ENCODE measurements around the gene P3H1.
"Not testable (repeated sequence)": the region's sequence is repeated elsewhere in the genome, so short reads cannot be mapped to it uniquely, and the experiment has no call there.

Gene P3H1

DNA sequence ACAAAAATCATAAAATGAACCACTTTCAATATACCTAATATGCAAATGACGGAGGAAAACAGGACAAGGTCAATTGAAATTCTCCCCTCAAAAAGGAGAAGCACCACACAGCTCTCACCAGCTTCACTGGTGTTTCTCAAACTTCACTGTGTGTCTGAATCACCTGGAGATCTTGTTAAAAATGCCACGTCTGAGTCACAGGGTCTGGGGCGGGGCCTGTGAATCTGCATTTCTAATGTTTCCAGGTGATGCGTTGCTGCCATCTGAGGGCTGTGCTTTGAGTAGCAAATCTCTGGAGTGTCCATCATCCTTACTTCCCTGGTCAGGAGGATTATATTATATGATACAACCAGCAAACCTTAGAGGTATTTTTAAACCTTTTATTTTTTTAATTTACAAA, 35.8 kb downstream of the P3H1 start:
- TF ChIP-seq CTCF (IDR thresholded peaks at IDR 0.05; ENCODE audit: low read depth, low read length, missing control alignments) = peak; percentile 20
- H3K4me3 ChIP-seq (ENCODE audit: low read depth, low read length) = no peak overlapping the region
- DNase-seq (ENCODE audit: low read depth) = no peak

DNA sequence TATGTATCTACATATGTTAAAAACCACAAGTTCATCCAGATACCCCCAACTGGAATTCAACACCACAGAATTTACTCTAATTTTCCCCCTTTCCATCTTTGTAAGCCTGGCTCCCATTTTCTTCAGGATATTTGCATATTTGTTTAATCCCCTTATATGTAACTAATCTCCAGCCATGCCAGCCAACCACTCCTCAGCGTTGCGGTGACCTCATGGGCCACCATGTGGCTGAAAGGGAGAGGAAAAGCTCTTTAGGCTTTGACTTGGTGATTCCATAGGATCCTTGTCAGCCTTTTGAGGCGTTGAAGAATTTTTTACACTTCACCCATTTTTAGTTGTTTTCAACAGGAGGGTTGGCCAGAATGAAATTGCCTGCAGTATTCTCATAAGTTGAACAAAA, 36.8 kb downstream of the P3H1 start:
- DNase-seq (ENCODE audit: low read depth) = no peak
- no peak overlapping the region for H3K4me3 ChIP-seq (ENCODE audit: low read depth, low read length)
- TF ChIP-seq CTCF (IDR thresholded peaks at IDR 0.05; ENCODE audit: low read depth, low read length, missing control alignments) = no peak

GRCh38 chr1:42725820-42726219, 41.0 kb downstream of the P3H1 start:
- not testable (repeated sequence) for H3K4me3 ChIP-seq (ENCODE audit: low read depth, low read length); DNase-seq (ENCODE audit: low read depth)

DNA sequence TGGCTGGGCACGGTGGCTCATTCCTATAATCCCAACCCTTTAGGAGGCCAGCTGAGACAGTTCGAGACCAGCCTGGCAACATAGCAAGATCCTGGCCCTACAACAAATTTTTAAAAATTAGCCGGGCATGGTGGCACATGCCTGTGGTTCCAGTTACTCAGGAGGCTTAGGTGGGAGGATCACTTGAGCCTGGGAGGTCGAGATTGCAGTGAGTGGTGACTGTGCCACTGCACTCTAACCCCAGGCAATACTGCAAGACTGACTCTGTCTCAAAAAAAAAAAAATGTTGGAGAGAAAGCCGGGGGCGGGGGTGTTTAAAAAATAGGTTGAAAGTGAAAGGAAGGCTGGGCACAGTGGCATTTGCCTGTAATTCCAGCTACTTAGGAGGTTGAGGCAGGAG, 43.3 kb downstream of the P3H1 start:
- no peak for TF ChIP-seq CTCF (IDR thresholded peaks at IDR 0.05; ENCODE audit: low read depth, low read length, missing control alignments)
- H3K4me3 ChIP-seq (ENCODE audit: low read depth, low read length) = no peak overlapping the region
- DNase-seq (ENCODE audit: low read depth) = no peak

DNA sequence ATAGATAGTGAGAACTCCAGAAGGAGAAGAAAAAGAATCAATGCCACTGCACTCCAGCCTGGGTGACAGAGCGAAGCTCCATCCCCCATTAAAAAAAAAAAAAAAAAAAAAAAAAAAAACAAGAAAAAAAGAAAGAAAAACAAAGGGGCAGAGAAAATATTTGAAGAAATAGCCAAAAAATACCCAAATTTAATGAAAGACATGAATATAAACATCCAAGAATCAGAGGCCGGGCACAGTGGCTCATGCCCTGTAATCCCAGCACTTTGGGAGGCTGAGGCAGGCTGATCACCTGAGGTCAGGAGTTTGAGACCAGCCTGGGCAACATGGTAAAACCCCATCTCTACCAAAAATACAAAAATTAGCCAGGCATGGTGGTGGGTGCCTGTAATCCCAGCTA, 44.4 kb downstream of the P3H1 start:
- not testable (repeated sequence) for H3K4me3 ChIP-seq (ENCODE audit: low read depth, low read length); DNase-seq (ENCODE audit: low read depth)

DNA sequence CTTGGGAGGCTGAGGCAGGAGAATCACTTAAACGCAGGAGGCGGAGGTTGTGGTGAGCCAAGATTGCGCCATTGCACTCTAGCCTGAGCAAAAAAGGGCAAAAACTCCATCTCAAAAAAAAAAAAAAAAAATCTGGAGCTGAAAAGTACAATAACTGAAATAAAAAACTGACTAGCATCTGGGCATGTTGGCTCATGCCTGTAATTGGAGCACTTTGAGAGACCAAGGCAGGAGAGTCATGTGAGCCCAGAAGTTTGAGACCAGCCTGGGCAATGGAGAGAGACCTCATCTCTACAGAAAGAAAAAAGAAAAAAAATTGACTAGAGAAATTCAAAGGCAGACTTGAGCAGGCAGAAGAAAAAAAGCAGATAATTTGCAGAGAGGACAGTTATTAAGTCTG, 44.9 kb downstream of the P3H1 start:
- no peak overlapping the region for H3K4me3 ChIP-seq (ENCODE audit: low read depth, low read length)
- no peak for TF ChIP-seq CTCF (IDR thresholded peaks at IDR 0.05; ENCODE audit: low read depth, low read length, missing control alignments)
- DNase-seq (ENCODE audit: low read depth) = no peak

DNA sequence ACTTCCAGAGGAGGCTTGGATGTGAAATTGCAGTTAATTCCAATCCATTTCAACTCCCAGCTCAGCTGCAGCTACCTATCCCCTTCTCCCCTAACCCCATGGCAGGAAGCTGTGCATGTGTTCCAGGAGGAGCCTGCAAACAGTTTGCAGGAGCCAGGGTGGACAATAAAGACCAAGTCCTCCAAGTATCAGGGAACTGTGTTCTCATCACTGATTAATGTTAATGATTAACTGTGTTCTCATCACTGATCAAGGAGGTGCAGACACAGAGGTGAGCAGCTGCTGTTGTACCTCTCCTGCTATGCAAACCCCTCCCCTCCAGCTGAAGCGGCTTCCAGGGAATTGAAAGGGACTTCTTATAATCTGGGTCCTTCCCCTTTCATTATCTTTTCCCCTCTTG, 46.0 kb downstream of the P3H1 start:
- TF ChIP-seq CTCF (IDR thresholded peaks at IDR 0.05; ENCODE audit: low read depth, low read length, missing control alignments) = no peak
- H3K4me3 ChIP-seq (ENCODE audit: low read depth, low read length) = no peak overlapping the region
- DNase-seq (ENCODE audit: low read depth) = no peak

DNA sequence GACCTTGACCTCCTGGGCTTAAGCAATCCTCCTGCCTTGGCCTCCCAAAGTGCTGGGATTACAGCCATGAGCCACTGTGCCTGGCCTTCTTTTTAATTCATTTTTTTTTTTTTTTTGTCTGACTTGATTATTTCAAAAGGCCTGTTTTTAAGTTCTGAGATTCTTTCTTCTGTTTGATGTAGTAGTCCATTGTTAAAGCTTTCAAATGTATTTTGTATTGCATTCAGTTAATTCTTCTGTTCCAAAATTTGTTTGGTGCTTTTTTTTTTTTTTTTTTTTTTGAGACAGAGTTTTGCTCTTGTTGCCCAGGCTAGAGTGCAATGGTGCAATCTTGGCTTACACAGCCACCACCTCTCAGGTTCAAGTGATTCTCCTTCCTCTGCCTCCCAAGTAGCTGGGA, 52.4 kb downstream of the P3H1 start:
- DNase-seq (ENCODE audit: low read depth); H3K4me3 ChIP-seq (ENCODE audit: low read depth, low read length): not testable (repeated sequence)

DNA sequence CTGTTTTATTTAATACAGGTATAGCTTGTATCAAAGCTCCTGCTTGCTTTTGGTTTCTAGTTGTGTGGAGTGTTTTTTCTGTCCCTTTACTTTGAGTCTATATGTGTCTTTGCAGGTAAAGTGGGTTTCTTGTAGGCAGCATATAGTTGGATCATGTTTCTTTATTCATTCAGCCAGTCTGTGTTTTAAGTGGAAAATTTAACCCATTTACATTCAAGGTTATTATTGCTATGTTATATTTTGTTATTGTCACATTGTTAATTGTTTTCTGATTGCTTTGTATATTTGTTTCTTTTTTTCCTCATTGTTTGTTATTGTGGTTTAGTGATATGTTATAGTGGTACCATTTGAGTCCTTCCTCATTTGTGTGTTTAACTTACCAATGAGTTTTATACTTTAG, 53.5 kb downstream of the P3H1 start:
- no peak for DNase-seq (ENCODE audit: low read depth)
- TF ChIP-seq CTCF (IDR thresholded peaks at IDR 0.05; ENCODE audit: low read depth, low read length, missing control alignments) = no peak
- no peak overlapping the region for H3K4me3 ChIP-seq (ENCODE audit: low read depth, low read length)

DNA sequence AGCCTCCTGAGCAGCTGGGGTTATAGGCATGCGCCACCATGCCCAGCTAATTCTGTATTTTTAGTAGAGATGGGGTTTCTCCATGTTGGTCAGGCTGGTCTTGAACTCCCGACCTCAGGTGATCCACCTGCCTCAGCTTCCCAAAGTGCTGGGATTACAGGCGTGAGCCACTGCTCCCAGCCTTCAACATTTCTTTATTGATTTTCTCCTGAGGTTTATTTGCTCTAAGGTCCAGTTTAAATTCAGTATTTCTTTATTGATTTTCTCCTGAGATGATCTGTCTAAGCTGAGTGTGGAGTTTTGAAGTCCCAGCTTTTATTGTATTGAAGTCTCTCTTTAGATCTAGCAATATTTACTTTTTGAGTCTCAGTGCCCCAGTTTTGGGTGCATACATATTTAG, 54.0 kb downstream of the P3H1 start:
- DNase-seq (ENCODE audit: low read depth); H3K4me3 ChIP-seq (ENCODE audit: low read depth, low read length): not testable (repeated sequence)
